Transverse colon (tissue), 4 donors: ENCODE measurements around the gene CFAP58. TPM values are rescaled to one million over a fixed set of nuclear protein-coding genes. Genes with fewer than 3 reads are reported as not detected.

Source experiments
- DNase-seq: peaks from one replicate; pipeline ENCODE4 v3.0.0-alpha.2; 2019
- H3K27ac ChIP-seq, 4 donors: fragments of 200-600 bp; sonication (generic); 2 replicates each; pipeline ENCODE4 v1.5.1; 2016 to 2018; ENCODE audit warnings: inconsistent platforms in 4 of 4
- H3K27me3 ChIP-seq: fragments of 200-600 bp; sonication (generic); 2 replicates; pipeline ENCODE4 v1.5.1; 2017; ENCODE audit warnings: inconsistent platforms
- H3K36me3 ChIP-seq, 4 donors: fragments of 200-600 bp; sonication (generic); 2 replicates each; pipeline ENCODE4 v1.5.1; 2017 to 2019; ENCODE audit warnings: inconsistent platforms in 4 of 4
- H3K4me1 ChIP-seq, 4 donors: fragments of 200-600 bp; sonication (generic); 2 replicates each; pipeline ENCODE4 v1.5.1; 2017 to 2020; ENCODE audit warnings: inconsistent platforms in 4 of 4
- H3K4me3 ChIP-seq, 4 donors: fragments of 200-600 bp; sonication (generic); 1 replicate in 1 of 4; 2 replicates in 3 of 4; pipeline versions ENCODE4 v1.5.1 to v1.6.1; 2017 to 2019; ENCODE audit warnings: inconsistent platforms in 4 of 4
- H3K9me3 ChIP-seq, 2 donors: fragments of 200-600 bp; sonication (generic); 2 replicates each; pipeline ENCODE4 v1.5.1; 2017 to 2019; ENCODE audit warnings: inconsistent platforms in 2 of 2
- CTCF ChIP-seq, 5 experiments: fragments of 200-600 bp in 3 of 5; fragments of 450-650 bp in 2 of 5; sonication (generic) in 3 of 5; IDR thresholded peaks; 1 replicate in 2 of 5; 2 replicates in 3 of 5; pipeline ENCODE4 v1.5.1; 2016 to 2017; ENCODE audit warnings: antibody characterized with exemption in 5 of 5, inconsistent platforms in 3 of 5, mild to moderate bottlenecking in 2 of 5, moderate library complexity in 1 of 5
- EP300 ChIP-seq: sonication (generic); formaldehyde crosslinking; IDR thresholded peaks from one replicate; pipeline ENCODE4 v1.6.1; 2017; ENCODE audit warnings: antibody characterized with exemption, low read depth
- POLR2A ChIP-seq: fragments of 450-650 bp; IDR thresholded peaks from one replicate; pipeline ENCODE4 v1.6.1; 2016; ENCODE audit warnings: antibody characterized with exemption, mild to moderate bottlenecking, moderate library complexity
- POLR2AphosphoS5 ChIP-seq, 3 donors: sonication (generic); formaldehyde crosslinking; IDR thresholded peaks; one replicate each; pipeline ENCODE4 v1.6.1; 2016; ENCODE audit warnings: antibody characterized with exemption in 3 of 3
- WGBS, 2 donors: methylation state at CpG; one replicate each; pipeline ENCODE4 v1.1.5; 2018; ENCODE audit warnings: low coverage in 1 of 2; 5-methylcytosine and 5-hydroxymethylcytosine counted together
- in situ Hi-C, 4 donors: fragments of 200-750 bp; cut with MboI; loops; one replicate each; pipeline versions ENCODE4 v1.15.0 to v1.15.1; 2017; ENCODE audit warnings: low sequenced_read_pairs in 3 of 4, low pct_ligation_motif_present in 1 of 4, low pct_unique_long_range_greater_than_20kb in 1 of 4
- intact Hi-C: fragments of 100-400 bp; cut with DNase I; formaldehyde crosslinking; loops from one replicate; pipeline ENCODE4 v1.15.1; 2023; ENCODE audit warnings: low total_unique reads
- total RNA-seq, 4 donors: library from RNA; depleted of rRNA; stranded (reverse); fragments of >200 nt; gene quantifications; one replicate each; pipeline ENCODE4 v1.1.0, GENCODE V29; 2016

The CFAP58 gene
- total RNA-seq, 4 donors from 2014 or later, result 0.16 to 0.27 TPM; not detected in 2

DNA sequence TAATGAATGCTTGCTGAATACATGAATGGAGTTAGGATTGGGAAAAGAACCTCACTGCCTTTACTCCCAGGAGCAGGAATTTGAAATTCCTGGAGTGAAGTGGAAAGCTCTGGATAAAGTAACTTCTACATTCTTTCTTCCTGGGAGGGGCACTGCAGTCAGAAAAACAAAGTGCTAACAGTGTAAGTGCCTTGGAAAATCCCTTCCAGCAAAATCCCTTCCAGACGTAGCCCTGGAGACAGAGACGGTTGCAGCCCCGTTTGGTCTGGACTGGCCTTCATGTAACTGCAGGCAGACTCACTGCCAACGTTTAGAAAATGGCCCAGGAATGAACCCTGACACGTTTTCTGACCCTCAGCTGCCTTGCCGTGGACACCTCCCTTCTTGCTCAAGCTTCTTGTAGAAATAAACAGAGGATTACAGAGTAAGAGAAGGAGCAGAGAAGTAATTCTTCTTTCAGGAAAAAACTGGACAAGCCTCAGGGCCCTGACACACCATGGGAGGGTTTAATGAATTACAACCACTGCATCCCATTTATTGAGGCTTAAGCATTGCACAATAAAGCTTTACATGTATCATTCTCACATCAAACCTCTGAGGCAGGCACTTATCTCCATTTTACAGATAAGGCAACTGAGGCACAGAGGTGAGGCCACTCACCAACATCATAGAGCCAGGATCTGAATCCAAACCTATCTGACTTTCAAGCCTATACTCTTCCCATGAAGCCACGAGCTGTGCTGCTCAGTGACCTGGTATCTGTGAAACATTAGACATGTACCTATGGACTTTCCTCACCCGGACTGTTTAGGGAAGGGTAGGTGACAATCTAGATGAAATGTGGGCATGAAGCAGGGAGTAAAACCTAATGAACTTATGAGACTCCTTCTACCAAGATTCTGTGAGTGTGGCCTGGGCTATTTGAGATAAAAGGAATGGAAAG lies 23.2 kb upstream of the CFAP58 start:
- Histone ChIP-seq H3K27me3 (no peaks in the 10 kb centered on the region), H3K27ac (peak overlapping the region; percentile 74 to 90 (median 82)), H3K9me3 (no peaks in the 10 kb centered on the region), H3K36me3 (no peaks in the 10 kb centered on the region), H3K4me1 (peaks cover 59 to 96% (median 71%) of the 10 kb centered on the region in 4 donors), H3K4me3 (no peak overlapping the region)
- intact Hi-C loops (no loop called here), in situ Hi-C loops (no loop called here)
- no peak for TF ChIP-seq POLR2A
- no peak for TF ChIP-seq EP300
- peak in 1 of 3 donors; percentile 39 for TF ChIP-seq POLR2AphosphoS5 (IDR thresholded peaks at IDR 0.05)
- no peak for TF ChIP-seq CTCF (IDR thresholded peaks at IDR 0.05)
- DNase-seq, result peak; percentile 54
- WGBS, 2 donors, result 20 to 27% methylated on average over 1 to 8 of the region's 8 CpGs

DNA sequence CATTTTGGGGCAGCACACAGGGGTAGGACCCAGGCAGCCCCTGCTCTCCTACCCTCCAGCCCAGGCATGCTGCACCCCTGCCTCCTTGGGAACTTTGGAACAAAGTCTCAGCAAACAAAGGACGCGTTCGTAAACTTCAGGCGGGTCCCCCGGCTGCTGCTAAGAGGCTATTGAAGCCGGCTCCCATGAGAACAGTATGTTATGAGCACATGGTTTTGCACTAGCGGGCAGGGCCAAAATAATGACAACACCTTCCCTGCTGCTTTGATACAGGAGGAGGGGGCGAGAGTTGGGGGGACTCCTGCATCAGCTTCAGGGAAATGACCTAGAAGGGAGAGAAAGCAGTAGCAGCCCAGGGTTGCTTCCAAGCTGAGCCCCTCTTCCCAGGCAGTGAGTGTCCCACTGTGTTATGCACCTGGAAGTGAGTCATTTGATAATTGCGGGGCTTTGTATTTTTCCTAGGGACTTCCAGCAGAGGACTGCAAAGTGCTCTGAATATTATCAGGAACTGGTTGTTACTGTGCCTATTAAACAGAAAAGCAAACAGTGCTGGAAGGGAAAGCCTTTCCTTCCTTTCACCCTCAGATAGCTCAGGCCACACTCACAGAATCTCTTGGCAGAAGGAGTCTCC lies 22.3 kb upstream of the CFAP58 start:
- peak overlapping the region; percentile 74 to 90 (median 82) for H3K27ac ChIP-seq
- no peaks in the 10 kb centered on the region for H3K27me3 ChIP-seq
- intact Hi-C loops (no loop called here), in situ Hi-C loops (no loop called here)
- WGBS, 2 donors, result 32 to 60% methylated on average over 3 to 9 of the region's 9 CpGs
- peak overlapping the region in 1 of 4 donors; percentile 13 for H3K4me3 ChIP-seq
- H3K9me3 ChIP-seq, result no peaks in the 10 kb centered on the region
- H3K4me1 ChIP-seq, result peaks cover 55 to 96% (median 66%) of the 10 kb centered on the region in 4 donors
- no peak for TF ChIP-seq CTCF (IDR thresholded peaks at IDR 0.05)
- peak in 1 of 3 donors; percentile 16 for TF ChIP-seq POLR2AphosphoS5 (IDR thresholded peaks at IDR 0.05)
- peak; percentile 45 for DNase-seq
- no peaks in the 10 kb centered on the region for H3K36me3 ChIP-seq

DNA sequence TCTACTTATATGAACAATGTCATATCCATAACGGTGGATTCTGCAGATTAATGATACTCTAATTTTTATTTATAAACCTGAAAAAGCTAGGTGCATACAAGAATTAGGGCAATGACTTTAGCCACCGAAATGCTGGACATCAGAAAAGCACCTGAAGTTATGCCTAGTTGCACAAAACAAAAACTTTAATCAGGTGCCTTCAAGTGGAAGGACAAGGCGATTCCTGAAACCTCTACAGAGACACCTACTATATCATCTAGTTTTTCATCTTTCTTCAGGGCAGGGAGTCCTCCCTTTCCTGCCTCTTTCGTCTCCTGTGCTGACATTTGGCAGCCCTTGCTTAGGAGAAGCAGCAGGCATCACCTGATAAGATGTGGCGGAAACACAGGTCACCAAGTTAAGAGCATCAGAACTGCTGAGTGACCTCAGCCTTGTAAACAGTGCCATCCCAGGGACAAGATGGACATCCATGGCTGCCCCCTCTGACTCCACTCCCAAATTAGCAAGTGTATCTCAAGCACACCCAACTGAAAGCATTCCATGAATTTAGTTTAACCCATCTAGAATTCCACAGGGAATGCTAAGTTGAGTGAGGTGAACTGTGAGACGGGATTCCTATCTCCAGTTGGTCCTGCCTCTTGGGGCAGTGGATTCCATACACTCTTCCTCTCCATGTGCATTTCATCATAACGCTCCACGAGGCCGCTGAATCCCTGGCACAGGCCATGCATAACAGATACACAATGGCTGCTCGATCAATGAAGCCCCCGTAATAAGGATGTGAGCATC lies 21.2 kb upstream of the CFAP58 start:
- DNase-seq, result no peak
- Histone ChIP-seq H3K36me3 (no peaks in the 10 kb centered on the region), H3K4me1 (peaks cover 54 to 96% (median 69%) of the 10 kb centered on the region in 4 donors), H3K9me3 (no peaks in the 10 kb centered on the region), H3K27me3 (no peaks in the 10 kb centered on the region), H3K4me3 (no peak overlapping the region), H3K27ac (peak overlapping the region; percentile 74 to 90 (median 82))
- TF ChIP-seq EP300, result no peak
- intact Hi-C loops (no loop called here), in situ Hi-C loops (no loop called here)
- 76 to 85% methylated on average over 3 to 11 of the region's 11 CpGs for WGBS, 2 donors

- no peak for TF ChIP-seq EP300
- no peak for TF ChIP-seq POLR2AphosphoS5 (IDR thresholded peaks at IDR 0.05)
- TF ChIP-seq CTCF (IDR thresholded peaks at IDR 0.05), result no peak
- TF ChIP-seq POLR2A, result no peak
- Histone ChIP-seq H3K9me3 (no peaks in the 10 kb centered on the region), H3K4me1 (peaks cover 46 to 91% (median 62%) of the 10 kb centered on the region in 4 donors), H3K27me3 (no peaks in the 10 kb centered on the region), H3K4me3 (no peak overlapping the region), H3K27ac (peak overlapping the region; percentile 5 to 90 (median 44)), H3K36me3 (no peaks in the 10 kb centered on the region)
- intact Hi-C loops (no loop called here), in situ Hi-C loops (no loop called here)
- 90 to 91% methylated on average over 4 to 13 of the region's 13 CpGs for WGBS, 2 donors
- no peak for DNase-seq
Observed at GRCh38 chr10:104333032-104333727, 20.5 kb upstream of the CFAP58 start.
